GM18505 (cell line): ENCODE results near the gene ZNF146.
A peak's percentile ranks its signal among the peaks of the same experiment; 100 is the strongest.
"Not testable (repeated sequence)": the region's sequence is repeated elsewhere in the genome, so short reads cannot be mapped to it uniquely, and the experiment has no call there.

Experiments used
- ATAC-seq: cut with Tn5 transposase; IDR thresholded peaks from one replicate; pipeline ENCODE4 v1.9.1; 2021; ENCODE audit not compliant: unreplicated experiment
- POLR2A ChIP-seq: IDR thresholded peaks from 4 replicates; pipeline ENCODE4 v1.6.1; 2011; ENCODE audit warnings: borderline replicate concordance; ENCODE audit not compliant: insufficient read depth, insufficient read length; ENCODE audit errors: extremely low read depth

The ZNF146 gene

GRCh38 chr19:36209372-36209771 lies 5.5 kb upstream of the ZNF146 start:
- TF ChIP-seq POLR2A = no peak
- ATAC-seq = no peak

- no peak for TF ChIP-seq POLR2A
- no peak for ATAC-seq
Measured at GRCh38 chr19:36210497-36210896, 4.4 kb upstream of the ZNF146 start.

- ATAC-seq = no peak
- no peak for TF ChIP-seq POLR2A
Measured at GRCh38 chr19:36212895-36213294, 2.0 kb upstream of the ZNF146 start.

DNA sequence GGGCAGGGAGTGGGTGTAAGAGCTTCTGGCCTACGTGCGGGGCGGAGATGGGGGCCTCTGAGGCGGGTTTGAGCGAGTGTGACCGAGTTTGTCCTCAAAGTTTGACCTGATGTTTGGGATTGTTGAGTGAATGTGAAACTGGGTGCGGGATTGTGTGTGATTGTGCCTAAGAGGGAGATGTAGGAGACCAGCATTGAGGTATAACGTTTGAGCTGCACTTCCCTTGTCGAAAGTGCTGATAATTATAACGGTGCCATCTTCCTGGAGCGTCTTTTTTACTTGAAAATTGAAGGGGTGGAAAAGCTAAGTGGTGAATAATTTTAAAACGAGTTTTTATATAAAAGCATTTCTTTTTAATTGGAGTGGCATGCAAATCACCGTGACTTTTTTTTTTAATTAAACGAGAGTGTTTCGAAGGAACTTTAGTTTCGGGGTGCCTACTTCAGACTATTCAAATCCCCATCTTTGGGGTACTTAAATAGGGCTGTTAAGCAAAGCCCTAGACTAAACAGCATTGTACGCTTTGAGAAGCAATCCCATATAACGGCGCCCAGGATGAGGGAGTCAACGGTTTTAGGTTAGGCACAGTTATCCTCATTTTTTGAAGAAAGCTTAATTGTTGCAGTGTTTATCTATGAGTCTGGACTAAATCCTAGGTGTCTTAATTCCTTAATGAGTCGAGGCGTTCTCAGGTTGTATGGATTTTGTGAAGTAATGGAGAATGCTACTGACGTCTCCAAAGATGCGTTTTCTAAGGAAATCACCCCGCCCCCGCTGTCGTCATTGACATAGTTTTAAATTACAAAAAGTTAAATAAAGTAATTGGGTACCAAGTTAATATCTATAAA lies 594 bp downstream of the ZNF146 start:
- no peak for TF ChIP-seq POLR2A
- ATAC-seq = peak; percentile 19

- no peak for ATAC-seq
- TF ChIP-seq POLR2A = no peak
Measured at GRCh38 chr19:36221474-36221873, 6.6 kb downstream of the ZNF146 start.

DNA sequence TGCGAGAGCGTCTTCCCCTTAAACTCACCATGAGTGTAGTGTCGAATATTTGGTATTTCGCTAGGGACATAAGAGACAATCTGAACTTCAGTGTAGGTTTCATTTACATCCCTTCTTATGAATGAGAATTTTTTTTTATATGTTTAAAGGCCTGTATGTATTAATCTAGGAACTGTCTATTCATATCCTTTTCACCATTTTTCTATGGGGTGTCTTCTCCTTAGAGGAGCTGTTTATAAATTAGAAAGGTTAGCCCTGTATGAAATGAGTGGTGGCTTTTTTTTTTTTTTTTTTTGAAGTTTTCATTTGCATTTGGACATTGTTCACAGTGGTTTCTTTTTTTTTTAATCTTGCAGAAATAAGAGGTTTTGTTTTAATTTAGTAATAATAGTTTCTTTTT lies 7.6 kb downstream of the ZNF146 start:
- ATAC-seq = no peak
- no peak for TF ChIP-seq POLR2A

DNA sequence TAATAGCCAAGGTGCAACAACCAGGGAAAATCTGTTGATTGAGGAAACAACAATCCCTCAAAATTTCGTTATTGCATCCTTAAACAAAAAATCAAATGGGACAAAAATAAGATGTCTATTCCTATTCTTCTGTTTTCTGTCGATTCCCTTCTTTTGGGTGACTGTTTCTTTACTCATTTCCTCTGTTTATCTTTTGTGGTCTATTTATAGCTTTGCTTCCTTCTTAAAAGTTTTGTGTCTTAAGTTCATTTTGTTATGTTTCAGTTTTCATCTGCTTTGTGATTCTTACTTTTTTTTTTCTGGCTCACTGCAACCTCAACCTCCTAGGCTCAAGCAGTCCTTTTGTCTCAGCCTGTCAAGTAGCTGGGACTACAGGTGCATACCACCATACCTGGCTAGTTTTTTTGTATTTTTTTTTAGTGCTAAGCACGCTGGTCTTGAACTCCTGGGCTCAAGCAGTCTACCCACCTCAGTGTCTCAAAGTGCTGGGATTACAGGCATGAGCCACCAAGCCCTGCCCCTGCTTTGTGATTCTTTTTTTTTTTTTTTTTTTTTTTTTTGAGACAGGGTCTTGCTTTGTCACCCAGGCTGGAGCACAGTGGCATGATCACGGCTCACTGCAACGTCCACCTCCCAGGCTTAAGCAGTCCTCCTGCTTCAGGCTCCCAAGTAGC lies 10.4 kb downstream of the ZNF146 start:
- TF ChIP-seq POLR2A = no peak
- no peak for ATAC-seq

DNA sequence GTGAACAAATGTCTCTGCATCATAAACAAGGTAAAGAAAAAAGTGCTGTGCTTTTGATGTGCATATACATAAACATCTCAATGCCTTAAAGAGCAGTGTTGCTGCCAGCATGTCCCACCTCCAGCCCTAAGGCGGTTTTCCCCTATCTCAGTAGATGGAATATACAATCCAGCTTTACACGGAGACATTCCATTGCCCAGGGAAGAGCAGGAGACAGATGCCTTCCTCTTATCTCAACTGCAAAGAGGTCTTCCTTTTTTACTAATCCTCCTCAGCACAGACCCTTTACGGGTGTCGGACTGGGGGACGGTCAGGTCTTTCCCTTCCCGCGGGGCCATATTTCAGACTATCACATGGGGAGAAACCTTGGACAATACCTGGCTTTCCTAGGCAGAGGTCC lies 18.7 kb downstream of the ZNF146 start:
- ATAC-seq = not testable (repeated sequence)

- no peak for ATAC-seq
Measured at GRCh38 chr19:36236304-36236945, 21.5 kb downstream of the ZNF146 start.

GRCh38 chr19:36236946-36237310 lies 22.0 kb downstream of the ZNF146 start:
- no peak for ATAC-seq
- TF ChIP-seq POLR2A = no peak

More at GRCh38 chr19:36236304-36236945, 21.5 kb downstream of the ZNF146 start:
- no peak for TF ChIP-seq POLR2A

DNA sequence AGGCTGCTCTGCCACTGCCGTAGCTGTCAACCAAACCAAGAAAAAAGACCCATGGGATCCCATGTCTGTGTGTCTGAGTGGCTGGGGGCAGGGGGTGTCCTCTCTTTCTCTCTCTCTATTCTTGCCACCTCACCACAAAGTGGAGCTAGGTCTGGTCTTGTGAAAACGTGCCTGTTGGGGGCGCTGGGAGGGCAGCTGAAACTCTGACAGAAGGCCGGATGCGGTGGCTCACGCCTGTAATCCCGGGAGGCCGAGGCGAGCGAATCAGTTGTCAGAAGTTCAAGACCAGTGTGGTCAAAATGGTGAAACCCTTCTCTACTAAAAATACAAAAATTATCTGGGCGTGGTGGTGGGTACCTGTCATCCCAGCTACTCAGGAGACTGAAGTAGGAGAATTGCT lies 29.2 kb downstream of the ZNF146 start:
- TF ChIP-seq POLR2A = no peak

GRCh38 chr19:36245210-36246005 lies 30.5 kb downstream of the ZNF146 start:
- ATAC-seq = no peak
- TF ChIP-seq POLR2A = no peak

More for the DNA sequence above, 29.2 kb downstream of the ZNF146 start:
- no peak for ATAC-seq

DNA sequence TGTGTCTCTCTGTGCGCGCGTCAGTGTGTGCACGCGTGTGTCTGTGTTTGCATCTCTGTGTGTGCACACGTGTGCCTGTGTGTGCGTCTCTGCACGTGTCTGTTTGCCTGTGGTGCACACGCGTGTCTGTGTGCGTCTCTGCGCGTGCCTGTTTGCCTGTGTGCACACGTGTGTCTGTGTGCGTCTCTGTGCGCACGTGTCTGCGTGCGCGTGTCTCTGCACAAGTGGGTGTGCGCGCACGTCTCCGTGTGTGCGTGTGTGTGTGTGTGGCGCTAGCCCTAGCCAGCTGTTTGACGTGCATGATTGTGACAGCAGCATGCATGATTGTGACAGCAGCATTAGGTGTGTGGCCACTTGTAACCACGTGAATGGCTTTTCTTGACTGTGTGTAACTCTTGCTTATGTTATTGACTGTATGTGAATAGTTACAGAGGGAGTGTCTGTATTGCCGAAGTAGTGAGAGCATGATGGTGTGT lies 31.1 kb downstream of the ZNF146 start:
- no peak for ATAC-seq

DNA sequence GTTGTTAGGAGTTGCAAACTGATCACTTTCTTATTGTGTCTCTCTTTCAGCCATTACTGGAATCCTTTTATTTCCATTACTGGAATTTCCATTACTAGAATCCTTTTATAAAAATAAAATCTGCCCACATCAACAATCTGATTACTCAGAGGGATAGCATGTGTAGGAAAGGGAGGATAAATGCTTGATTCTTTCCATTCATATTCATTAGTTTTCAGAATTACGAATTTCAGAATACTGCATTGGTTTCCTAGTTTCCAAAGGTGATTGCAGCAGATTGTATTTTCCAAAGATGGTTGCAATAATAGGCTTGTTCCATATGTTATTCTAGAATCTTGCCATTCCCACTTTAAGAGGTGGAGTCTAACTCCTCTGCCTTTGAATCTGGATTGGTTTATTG lies 37.1 kb downstream of the ZNF146 start:
- no peak for ATAC-seq
- no peak for TF ChIP-seq POLR2A

More for the DNA sequence above, 31.1 kb downstream of the ZNF146 start:
- no peak for TF ChIP-seq POLR2A

GRCh38 chr19:36254848-36255247 lies 39.9 kb downstream of the ZNF146 start:
- ATAC-seq = no peak
- no peak for TF ChIP-seq POLR2A
